NCI-H748 (cell line): ENCODE results near the gene MCRS1.
A peak's percentile ranks its signal among the peaks of the same experiment; 100 is the strongest.

Source experiments
- DNase-seq: peaks from one replicate; lab custom pipeline; 2025; ENCODE audit not compliant: unreplicated experiment; lab: John Stamatoyannopoulos, UW

The MCRS1 gene

DNA sequence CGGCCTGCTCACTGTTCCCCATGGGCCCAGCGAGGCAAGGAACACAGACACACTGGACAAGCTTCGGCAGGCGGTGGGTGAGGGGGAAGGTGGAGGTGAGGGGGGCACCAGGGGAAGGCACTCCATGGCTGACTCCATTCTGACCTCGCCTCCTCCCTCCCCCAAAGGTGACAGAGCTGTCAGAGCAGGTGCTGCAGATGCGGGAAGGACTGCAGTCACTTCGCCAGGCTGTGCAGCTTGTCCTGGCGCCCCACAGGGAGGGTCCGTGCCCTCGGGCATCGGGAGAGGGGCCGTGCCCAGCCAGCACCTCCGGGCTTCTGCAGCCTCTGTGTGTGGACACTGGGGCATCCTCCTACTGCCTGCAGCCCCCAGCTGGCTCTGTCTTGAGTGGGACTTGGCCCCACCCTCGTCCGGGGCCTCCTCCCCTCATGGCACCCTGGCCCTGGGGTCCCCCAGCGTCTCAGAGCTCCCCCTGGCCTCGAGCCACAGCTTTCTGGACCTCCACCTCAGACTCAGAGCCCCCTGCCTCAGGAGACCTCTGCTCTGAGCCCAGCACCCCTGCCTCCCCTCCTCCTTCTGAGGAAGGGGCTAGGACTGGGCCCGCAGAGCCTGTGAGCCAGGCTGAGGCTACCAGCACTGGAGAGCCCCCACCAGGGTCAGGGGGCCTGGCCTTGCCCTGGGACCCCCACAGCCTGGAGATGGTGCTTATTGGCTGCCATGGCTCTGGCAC is 10.6 kb downstream of the MCRS1 start:
- DNase-seq = no peak

DNA sequence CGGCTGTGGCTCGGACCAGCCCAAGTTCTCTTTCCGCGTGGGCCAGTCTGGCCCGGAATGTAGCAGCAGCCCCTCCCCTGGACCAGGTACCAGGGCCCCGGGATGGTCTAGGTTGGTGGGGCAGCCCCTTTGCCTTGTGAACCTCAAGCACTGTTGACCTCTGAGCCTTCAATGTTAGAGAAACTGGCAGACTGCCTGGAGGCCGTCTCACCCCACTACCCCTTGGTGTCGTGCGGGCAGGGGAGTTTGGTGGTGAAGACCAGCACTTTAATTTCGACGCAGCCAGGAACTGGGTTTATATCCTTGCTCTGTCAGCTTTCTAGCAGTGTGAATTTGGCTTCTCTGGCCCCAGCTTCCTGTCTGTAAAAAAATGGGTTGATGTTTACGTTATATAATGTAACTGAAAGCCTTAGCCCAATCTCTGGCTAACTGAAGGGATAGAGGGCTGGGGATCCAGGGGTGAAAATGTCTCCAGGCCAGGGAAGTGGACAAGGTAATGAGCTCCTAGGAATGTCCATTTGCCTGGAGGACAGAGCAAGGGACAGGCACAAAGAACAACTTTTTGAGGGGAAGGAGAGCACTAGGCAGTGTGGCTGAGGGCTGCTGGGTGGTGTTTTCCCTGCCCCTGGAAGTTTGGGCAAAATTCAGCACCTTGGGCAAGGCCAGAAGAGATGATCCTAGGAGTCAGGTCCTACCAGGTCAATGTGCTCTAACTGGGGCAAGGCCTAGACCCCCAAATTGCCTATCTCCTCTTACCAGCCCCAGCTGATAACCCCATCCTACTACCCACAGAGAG is 11.4 kb downstream of the MCRS1 start:
- no peak for DNase-seq

DNA sequence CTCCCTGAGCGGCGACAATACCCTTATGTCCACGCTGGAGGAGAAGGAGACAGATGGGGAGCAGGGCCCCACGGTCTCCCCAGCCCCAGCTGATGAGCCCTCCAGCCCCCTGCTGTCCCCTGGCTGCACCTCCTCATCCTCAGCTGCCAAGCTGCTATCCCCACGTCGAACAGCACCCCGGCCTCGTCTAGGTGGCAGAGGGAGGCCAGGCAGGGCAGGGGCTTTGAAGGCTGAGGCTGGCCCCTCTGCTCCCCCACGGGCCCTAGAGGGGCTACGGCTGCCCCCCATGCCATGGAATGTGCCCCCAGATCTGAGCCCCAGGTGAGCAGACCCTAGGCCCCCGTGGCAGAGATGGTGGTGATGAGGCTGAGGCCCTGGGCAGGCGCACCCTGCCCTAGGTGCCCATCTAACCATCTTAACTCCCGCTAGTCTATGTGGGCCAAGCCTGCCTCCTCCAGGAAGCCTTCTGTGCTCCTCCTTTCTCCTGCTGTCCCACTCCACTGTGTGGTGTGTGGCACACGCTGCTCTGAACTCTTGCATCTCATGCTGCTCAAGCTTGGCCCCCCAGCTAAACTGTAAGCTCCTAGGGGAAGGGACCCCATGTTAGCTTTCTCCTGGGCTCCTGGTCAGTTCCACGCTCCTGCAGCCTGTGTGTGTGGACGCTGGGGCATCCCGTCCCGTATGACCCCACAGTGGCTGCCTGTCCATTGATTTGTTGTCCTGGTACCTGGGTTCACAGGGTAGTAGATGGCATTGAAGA is 12.1 kb downstream of the MCRS1 start:
- DNase-seq = no peak

DNA sequence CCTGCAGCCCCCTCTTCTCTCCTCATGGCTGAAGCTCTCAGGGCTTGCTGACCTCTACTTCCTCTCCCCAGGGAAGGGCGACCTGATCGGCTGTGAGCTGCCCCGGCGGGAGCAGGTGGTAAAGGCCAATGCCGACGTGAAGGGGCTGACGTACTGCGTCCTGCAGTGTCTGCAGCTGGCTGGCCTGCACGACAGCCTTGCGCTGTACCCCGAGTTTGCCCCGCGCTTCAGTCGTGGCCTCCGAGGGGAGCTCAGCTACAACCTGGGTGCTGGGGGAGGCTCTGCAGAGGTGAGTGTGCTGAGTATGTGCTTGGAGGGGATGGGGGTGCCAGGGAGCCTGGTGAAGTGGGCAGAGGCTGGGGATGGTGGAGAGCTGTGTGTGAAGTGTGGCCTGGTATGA is 13.7 kb downstream of the MCRS1 start:
- no peak for DNase-seq

DNA sequence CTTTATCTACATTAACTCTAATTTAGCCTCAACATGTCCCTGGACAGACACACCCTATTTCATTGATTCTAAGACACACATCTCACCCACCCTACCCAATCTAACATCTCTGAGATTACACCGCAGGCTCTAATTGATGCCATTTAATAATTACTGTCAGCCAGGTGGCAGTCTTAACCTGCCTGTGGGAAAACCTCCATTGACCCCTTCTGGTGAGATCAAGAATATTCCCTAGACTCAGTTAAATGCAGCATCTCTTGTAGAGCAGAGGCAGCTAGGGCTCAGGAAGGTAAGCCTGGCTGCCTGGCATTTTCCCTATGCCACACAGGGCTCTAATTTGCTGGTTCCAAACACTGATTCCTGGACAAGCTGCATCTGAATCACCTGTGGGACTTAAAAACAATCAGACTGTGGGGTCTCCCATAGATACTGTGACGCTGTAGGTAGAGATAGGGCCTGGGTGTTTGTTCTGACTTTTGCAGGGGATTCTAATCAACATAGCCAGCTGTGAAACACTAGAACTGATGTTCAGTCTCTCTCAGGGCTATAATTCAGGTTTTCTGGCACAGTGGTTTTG is 14.3 kb downstream of the MCRS1 start:
- peak; percentile 90 for DNase-seq

DNA sequence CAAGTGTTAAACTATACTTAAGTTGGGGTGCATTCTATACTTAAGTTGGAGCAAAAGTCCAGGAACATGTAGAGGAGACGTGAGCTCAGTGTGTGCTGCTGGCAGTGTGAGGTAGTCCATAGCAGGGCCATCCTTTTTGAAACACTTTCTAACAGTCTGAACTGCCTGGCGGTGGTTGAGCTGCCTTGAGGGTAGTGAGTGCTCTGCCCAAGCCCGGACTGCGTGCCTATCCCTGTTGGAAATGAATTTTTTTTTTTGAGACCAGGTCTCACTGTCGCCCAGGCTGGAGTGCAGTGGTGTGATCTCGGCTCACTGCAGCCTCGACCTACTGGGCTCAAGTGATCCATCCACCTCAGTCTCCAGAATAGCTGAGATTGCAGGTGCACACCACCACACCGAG is 15.0 kb downstream of the MCRS1 start:
- no peak for DNase-seq

DNA sequence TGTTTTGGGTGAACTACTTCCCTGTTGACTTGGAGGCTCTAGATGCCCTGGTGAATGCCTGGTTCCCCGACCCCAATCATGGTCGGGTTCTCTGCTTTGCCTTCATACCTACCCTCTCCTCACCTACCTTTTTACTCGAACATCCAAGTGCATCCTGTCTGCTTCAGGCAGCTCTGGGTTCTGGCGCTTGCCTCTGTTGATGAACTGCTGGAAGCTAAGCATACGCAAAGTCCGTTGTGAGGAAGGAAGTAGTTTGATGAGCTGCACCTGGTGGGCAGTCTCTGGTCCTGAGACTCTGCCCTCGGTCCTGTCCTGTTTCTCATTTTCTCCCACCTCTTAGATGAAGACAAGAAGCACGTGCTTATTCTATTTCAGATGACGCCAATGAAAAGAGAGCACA is 15.5 kb downstream of the MCRS1 start:
- peak; percentile 12 for DNase-seq

DNA sequence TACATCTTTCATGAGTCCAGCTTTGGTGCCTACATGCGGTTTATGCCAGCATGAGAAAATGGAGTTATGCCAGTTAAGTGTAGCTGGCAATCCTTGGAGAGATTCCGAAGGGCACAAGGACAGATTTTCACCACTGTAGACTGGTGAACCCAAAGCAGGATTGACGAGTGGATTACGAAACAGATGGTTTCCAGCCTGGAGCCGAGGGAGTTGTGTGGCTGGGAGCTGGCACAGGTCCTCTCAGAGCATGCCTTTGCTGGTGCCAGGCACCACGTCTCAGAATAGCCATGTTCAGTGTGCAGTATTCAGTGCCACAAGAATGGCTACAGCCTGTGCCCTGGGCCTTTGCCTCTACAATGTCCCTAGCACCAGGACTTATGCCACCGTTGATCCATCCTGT is 15.9 kb downstream of the MCRS1 start:
- DNase-seq = no peak

DNA sequence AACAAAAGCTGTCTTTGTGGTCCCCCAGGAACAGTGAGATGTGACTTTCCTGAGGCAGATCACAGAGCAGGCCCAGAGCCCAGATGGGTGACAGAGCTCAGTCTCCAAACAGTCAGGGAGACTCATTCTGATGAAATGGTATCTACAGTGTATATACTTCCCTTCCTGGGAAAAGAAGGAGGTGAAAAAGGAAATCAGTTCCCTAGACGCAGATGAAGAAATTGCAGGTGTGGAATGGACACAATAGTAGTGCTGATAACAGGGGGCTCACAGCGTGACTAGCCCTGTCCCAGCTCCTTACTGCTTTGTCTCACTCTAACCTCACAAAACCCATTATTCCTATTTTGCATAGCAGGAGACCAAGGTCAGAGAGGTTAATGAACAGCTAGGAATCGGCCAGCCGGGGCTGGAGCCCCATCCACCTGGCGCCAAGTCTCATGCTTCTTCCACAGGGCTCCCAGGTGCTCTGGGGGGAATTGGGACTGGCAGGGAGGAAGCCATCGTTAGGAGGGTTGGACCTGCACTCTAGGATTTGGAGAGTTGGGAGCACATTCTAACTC is 17.2 kb downstream of the MCRS1 start:
- peak; percentile 18 for DNase-seq

DNA sequence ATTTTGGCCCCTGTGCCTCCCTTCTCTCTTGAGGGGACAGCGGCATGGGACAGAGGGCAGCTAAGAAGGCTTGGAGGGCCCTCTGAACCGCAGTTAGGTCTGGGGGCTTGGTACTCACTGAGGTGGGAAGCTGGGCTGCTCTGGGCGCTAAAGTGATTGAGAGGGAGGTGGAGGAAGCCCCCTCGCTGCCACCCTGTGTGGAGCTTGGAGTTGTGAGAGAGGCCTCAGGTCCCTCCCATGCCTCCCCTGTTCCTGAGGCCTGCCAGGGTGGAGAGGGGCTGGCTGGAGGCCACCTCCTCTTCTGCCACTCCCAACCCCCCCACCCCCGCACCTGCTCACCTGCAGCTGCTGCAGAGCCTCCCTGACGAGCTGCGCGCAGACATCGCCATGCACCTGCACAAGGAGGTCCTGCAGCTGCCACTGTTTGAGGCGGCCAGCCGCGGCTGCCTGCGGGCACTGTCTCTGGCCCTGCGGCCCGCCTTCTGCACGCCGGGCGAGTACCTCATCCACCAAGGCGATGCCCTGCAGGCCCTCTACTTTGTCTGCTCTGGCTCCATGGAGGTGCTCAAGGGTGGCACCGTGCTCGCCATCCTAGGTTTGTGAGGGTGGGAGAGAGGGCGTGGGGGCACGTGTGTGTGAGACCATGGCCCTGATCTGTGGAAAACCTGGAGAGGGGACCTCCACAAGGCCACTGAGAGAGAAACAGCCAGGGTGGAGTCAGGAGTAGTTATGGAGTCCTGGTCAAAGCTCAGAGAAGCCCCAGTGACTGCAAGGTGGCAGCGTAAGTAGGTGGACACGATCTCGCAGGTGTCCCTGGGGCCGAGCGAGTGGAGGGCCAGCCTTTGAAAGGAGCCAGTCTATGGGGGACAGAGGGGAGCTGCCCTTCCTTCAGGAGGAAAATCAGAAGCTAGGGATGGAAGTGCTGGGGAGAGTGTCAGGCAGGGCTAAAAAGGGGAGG is 17.9 kb downstream of the MCRS1 start:
- DNase-seq = peak; percentile 95

DNA sequence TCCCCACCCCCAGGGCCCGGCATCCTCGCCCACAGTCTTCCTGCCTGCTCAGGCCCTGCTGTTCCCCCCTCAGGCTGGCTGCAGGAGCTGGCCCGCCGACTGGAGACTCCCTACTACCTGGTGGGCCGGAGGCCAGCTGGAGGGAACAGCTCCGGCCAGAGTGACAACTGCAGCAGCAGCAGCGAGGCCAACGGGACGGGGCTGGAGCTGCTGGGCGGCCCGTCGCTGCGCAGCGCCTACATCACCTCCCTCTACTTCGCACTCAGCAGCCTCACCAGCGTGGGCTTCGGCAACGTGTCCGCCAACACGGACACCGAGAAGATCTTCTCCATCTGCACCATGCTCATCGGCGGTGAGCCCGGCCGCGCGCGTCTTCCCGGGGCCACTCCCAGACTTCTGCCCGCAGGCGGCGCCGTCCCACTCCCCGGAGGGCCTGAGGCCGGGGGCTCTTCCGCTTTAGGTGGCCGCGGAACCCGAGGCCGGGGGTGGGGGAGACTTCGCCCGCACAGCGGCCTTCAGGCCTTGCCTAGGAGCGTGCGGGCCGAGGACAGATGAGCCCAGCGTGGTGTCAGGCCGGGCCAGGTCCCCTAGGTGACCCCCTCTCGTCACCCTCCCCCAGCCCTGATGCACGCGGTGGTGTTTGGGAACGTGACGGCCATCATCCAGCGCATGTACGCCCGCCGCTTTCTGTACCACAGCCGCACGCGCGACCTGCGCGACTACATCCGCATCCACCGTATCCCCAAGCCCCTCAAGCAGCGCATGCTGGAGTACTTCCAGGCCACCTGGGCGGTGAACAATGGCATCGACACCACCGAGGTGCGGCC is 18.9 kb downstream of the MCRS1 start:
- peak; percentile 28 for DNase-seq

DNA sequence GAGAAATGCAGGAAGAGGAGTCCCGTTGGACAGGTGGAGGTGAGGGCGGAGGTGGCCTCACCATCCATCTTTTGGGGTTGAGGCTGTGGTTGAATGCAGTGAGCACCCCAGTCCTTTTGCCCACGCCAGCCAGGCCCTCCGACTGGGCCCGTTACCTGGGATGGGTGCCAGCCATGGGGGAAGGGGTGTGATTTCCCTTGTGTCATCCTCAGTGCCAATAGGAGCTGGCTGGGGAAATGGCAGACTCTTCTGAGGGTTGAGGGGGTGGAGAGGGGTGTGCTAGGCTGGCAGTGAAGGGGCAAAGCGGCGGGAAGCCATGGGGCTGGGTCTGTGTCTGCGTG is 19.5 kb downstream of the MCRS1 start:
- DNase-seq = no peak

DNA sequence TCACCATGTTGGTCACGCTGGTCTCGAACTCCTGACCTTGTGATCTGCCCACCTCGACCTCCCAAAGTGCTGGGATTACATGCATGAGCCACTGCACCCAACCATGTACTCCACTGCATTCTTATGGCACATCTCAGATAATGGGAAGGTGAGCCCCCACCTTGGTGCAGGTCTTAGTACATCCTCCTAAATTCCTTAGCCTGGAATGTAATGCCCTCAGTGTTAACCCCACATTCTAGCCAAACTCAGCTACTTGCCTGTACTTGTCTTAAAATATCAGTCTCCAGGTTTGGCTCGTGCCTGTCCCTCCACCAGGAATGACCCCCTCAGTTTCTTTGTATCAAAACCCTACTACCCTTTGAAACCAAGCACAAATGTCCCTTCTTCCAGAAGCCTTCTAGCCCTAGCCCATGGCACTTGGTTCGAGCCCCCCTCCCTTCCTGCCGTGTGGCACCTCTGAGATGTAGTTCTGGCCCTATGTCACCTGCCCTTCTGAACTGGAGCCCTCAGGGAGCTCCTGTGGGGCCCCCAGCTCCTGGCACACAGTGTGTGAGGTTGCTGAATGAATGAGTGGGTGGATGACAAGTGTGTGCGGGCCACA is 20.8 kb downstream of the MCRS1 start:
- DNase-seq = no peak

DNA sequence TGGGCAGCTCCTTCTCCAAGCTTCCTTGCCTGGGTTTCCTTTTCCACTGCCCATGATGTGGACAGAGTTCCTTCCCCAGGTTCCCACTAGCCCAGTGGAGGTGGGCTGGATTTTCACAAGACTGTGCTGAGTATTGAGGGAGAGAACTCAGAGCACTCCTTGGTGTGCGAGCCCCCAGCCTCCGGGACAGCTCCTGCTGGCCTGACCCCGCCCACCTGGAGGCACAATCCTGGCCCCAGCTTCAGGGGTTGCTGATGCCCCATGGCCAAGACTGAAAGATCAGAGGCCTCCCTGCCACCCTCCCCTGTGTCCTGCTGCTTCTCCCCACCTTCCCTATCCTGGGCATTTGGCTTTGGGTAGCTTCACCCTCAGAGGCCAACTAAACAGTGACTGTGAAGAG is 21.5 kb downstream of the MCRS1 start:
- no peak for DNase-seq

DNA sequence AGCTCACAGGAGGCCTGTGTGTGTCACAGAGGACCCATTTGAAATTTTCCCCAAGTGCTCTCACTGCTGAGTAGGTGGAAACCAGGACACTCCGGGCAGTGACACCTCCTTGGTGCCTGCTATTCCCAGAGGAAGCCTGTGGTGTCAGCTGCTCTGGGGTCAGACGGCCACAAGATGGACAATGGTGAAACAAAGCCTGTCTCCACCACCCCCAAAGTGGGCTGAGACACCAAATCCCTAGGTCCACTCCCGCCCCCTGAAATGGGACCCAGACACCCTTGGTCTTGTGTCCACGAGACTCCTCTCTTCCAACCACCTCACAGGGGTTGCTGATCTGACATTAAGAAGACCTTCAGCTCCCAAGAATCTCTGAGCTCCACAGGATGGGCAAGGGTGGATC is 22.1 kb downstream of the MCRS1 start:
- no peak for DNase-seq

DNA sequence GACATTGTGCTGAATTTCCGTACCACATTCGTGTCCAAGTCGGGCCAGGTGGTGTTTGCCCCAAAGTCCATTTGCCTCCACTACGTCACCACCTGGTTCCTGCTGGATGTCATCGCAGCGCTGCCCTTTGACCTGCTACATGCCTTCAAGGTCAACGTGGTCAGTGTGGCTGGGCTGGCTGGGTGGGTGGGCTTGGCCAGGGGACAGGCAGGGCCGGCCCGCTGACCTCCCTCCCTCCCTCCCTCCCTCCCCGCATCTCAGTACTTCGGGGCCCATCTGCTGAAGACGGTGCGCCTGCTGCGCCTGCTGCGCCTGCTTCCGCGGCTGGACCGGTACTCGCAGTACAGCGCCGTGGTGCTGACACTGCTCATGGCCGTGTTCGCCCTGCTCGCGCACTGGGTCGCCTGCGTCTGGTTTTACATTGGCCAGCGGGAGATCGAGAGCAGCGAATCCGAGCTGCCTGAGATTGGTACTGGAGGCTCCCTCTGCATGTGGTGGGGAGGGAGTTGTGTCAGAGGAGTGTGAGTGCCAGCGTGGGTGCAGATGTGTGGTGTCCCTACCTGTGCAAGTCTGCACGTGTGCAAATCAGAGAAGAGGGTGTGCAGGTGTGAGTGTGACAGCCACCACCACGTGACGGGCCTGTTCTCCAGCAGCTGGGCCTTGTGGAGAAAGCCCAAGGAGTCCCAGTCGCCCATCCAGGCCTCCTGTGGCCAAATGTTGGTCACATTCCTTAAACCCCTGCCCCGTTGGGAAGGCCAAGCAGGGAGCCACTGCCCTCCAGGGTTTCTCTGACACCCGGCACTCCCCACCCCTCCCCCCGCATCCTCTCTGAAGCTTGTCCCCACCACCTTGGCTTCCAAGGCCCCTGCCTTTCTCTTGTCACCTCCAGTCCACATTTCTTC is 23.8 kb downstream of the MCRS1 start:
- no peak for DNase-seq

DNA sequence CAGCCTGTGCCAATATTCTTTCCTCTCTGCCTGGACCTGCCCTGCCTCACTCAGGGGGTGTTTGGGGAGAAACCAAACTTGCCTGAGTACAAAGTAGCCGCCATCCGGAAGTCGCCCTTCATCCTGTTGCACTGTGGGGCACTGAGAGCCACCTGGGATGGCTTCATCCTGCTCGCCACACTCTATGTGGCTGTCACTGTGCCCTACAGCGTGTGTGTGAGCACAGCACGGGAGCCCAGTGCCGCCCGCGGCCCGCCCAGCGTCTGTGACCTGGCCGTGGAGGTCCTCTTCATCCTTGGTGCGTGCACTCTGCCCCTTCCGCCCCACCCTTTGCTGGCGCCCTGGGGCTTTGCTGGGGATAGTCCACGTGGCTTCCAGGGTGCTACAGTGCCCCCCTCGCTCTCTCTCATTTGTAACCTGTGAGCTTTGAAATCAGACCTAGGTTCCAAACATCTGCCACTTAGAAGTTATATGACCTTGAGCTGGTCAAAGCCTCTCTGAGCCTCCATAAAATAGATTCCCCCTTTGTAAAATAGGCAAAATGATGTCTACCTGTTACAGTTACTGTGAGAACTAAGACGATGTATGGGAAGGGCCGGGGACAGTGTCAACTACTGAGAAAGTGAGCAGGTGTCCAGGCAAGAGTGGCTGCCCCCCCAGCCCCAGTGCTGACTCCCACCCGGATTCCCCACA is 24.6 kb downstream of the MCRS1 start:
- no peak for DNase-seq
